CD4-positive, alpha-beta T cell treated with Interleukin-1 beta for 1 hour (primary cell): ENCODE data around the gene CHCHD6.

Experiments used
- DNase-seq, 2 donors: peaks; one replicate each; pipeline ENCODE4 v3.0.0-alpha.2; 2020 to 2022

CHCHD6 gene

GRCh38 chr3:126703512-126704493 lies at the start of gene CHCHD6:
TSS of gene CHCHD6 (plus strand) at chr3:126704240. CDS start at chr3:126704313, 73 bp downstream.
- DNase-seq: peak; percentile 95 to 96

GRCh38 chr3:126654571-126655383 lies 49.3 kb upstream of the CHCHD6 start, which contains the start of gene TXNRD3:
TSS of gene TXNRD3 (minus strand) at chr3:126655124.
- peak; percentile 71 to 73 for DNase-seq

GRCh38 chr3:126655887-126656286 lies 48.2 kb upstream of the CHCHD6 start:
- DNase-seq: no peak

GRCh38 chr3:126656371-126657134 lies 47.5 kb upstream of the CHCHD6 start:
- no peak for DNase-seq

GRCh38 chr3:126657901-126658300 lies 46.1 kb upstream of the CHCHD6 start:
- no peak for DNase-seq

GRCh38 chr3:126658584-126658983 lies 45.5 kb upstream of the CHCHD6 start:
- no peak for DNase-seq

GRCh38 chr3:126659915-126660886 lies 43.8 kb upstream of the CHCHD6 start:
- no peak for DNase-seq

- DNase-seq: no peak
These were observed 42.3 kb upstream of the CHCHD6 start for GRCh38 chr3:126661532-126662364.

GRCh38 chr3:126663257-126663656 lies 40.8 kb upstream of the CHCHD6 start:
- DNase-seq: no peak

- DNase-seq: no peak
These were observed 40.3 kb upstream of the CHCHD6 start for GRCh38 chr3:126663750-126664149.

- no peak for DNase-seq
These were observed 39.3 kb upstream of the CHCHD6 start for GRCh38 chr3:126664591-126665214.

GRCh38 chr3:126665221-126665936 lies 38.7 kb upstream of the CHCHD6 start:
- DNase-seq: no peak

- DNase-seq: no peak
These were observed 37.9 kb upstream of the CHCHD6 start for GRCh38 chr3:126665959-126666657.

GRCh38 chr3:126666658-126667528 lies 37.1 kb upstream of the CHCHD6 start:
- DNase-seq: no peak

- no peak for DNase-seq
These were observed 36.2 kb upstream of the CHCHD6 start for GRCh38 chr3:126667631-126668449.
